ENCODE results near the gene ZFP69B.

- no peak for TF ChIP-seq CTCF (IDR thresholded peaks at IDR 0.05)
- no peak for TF ChIP-seq GABPA (IDR thresholded peaks at IDR 0.05; ENCODE audit: low read depth)
- no peak for TF ChIP-seq EZH2phosphoT487 (IDR thresholded peaks at IDR 0.05; ENCODE audit: borderline replicate concordance, low read depth)
- TF ChIP-seq FOXM1 (IDR thresholded peaks at IDR 0.05; ENCODE audit: low read depth), result no peak
- TF ChIP-seq PBX3 (IDR thresholded peaks at IDR 0.05), result no peak
- no peak for TF ChIP-seq POLR2AphosphoS5 (IDR thresholded peaks at IDR 0.05; ENCODE audit: low read depth, low read length)
- no peak for TF ChIP-seq SMC3 (IDR thresholded peaks at IDR 0.05; ENCODE audit: low read depth, low read length)
- TF ChIP-seq ZBTB33 (IDR thresholded peaks at IDR 0.05; ENCODE audit: borderline replicate concordance, low read depth), result no peak
- TF ChIP-seq REST (IDR thresholded peaks at IDR 0.05; ENCODE audit: low read depth, low read length), result no peak
- no peak for TF ChIP-seq YY1 (IDR thresholded peaks at IDR 0.05; ENCODE audit: low read depth)
- TF ChIP-seq CHD2 (IDR thresholded peaks at IDR 0.05; ENCODE audit: low read length, partially characterized antibody), result no peak
These were observed 57.7 kb downstream of the ZFP69B start for GRCh38 chr1:40507973-40508372.

Data from SK-N-SH (cell line).